ENCODE results near the gene GRM7. TPM values are rescaled to one million over a fixed set of nuclear protein-coding genes. Genes with fewer than 3 reads are reported as not detected.

Gene GRM7
- total RNA-seq, 2 donors from 2014 or later = not detected

- no peak for ATAC-seq (replicated peaks)
- Mint-ChIP-seq H3K4me3 (no peak overlapping the region), H3K27me3 (no peaks in the 10 kb centered on the region), H3K36me3 (ENCODE audit: low read depth) (no peaks in the 10 kb centered on the region), H3K27ac (no peak overlapping the region), H3K9me3 (peaks cover 8% of the 10 kb centered on the region), H3K4me1 (no peaks in the 10 kb centered on the region)
Observed at GRCh38 chr3:7651274-7651673, 790.4 kb downstream of the GRM7 start.

DNA sequence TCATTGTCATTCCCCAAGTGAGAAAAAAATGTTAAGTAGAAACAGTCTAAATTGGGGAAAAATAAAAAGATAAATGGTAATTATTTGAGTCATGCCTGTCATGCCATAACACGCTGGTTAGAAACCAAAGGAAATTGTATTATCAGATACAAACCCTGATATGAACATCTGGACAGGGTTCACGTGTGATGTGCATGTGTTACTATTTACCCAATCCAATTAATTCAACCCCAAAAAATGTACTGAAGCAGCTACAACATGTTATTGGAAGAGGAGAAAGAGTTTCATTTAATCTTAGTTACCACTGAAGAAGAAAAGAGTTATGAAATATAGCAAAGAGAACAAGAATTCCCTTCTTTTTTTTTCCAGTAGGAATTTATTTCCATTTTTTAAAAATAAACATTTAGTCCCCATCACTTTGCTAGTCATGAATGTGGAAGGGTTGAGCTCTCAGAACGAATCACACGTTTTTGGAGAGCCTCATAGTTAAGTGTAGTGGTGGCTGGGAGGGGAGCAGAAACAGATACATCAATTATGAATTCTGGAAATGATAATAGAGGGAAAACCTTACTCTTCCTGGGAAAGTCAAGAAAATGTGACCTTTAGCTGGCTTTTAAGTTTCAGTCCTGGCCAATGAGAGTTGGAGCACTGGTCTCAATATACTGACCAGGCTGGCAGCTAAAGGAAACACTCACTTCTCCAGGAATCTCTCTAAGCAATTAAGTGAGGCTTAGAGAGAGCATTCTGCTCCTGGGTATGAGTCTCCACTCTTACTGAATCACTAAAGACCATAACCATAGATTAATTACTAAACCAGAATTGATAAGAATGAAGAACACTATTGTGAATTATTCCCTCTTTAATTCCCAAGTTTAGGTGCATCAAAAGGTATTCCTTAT is 796.5 kb downstream of the GRM7 start:
- no peak for ATAC-seq (replicated peaks)
- no peaks in the 10 kb centered on the region for H3K36me3 Mint-ChIP-seq (ENCODE audit: low read depth)
- no peaks in the 10 kb centered on the region for H3K4me1 Mint-ChIP-seq
- H3K27ac Mint-ChIP-seq = no peak overlapping the region
- H3K27me3 Mint-ChIP-seq = no peaks in the 10 kb centered on the region
- H3K4me3 Mint-ChIP-seq = no peak overlapping the region
- H3K9me3 Mint-ChIP-seq = no peaks in the 10 kb centered on the region

DNA sequence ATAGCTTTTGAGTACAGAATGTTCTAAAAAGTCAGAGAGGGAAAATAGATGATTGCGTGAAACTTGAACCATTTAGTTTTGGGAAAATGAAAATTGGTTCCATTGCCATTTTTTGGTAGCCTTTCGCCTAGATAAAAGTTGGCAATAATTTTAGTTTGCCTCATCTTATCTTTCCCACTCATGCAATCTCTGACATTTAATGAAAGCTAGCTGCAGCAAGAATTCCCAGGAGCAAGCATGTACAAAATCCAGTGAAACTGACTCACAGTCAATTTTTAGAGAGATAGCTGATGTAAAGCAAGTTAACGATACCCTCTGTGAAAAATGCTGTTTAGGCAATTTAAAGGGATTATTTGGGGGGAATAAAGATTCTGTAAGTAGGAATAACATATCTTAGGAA is 797.4 kb downstream of the GRM7 start:
- Mint-ChIP-seq H3K27ac (no peak overlapping the region), H3K9me3 (no peaks in the 10 kb centered on the region), H3K4me3 (no peak overlapping the region), H3K36me3 (ENCODE audit: low read depth) (no peaks in the 10 kb centered on the region), H3K4me1 (no peaks in the 10 kb centered on the region), H3K27me3 (no peaks in the 10 kb centered on the region)
- no peak for ATAC-seq (replicated peaks)

- Mint-ChIP-seq H3K9me3 (no peaks in the 10 kb centered on the region), H3K36me3 (ENCODE audit: low read depth) (no peaks in the 10 kb centered on the region), H3K4me1 (no peaks in the 10 kb centered on the region), H3K27me3 (no peaks in the 10 kb centered on the region), H3K27ac (no peak overlapping the region), H3K4me3 (no peak overlapping the region)
- ATAC-seq (replicated peaks) = no peak
Observed at GRCh38 chr3:7659079-7659478, 798.2 kb downstream of the GRM7 start.

DNA sequence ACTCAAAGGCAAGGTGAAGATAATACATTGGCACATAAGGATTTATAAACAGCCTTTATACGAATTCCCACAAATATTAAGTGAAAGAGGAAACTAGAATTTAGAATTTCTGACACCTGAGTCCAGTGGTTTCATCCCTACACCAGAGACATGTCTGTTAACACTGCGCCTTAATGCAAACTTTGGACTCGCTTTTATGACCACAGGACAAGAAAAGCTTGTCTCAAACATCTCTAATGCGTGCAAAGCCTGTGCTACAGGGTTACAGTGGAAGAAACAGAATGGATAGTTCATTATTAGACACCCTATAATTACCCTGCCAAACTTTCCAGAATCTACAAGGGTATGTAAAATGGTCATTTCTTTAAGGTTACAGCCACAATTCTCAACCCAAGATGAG is 802.9 kb downstream of the GRM7 start:
- Mint-ChIP-seq H3K27ac (no peak overlapping the region), H3K4me3 (no peak overlapping the region), H3K36me3 (ENCODE audit: low read depth) (no peaks in the 10 kb centered on the region), H3K27me3 (no peaks in the 10 kb centered on the region), H3K9me3 (no peaks in the 10 kb centered on the region), H3K4me1 (no peaks in the 10 kb centered on the region)
- no peak for ATAC-seq (replicated peaks)

GRCh38 chr3:7667774-7668173 is 806.9 kb downstream of the GRM7 start:
- H3K9me3 Mint-ChIP-seq = no peaks in the 10 kb centered on the region
- no peak for ATAC-seq (replicated peaks)
- no peak overlapping the region for H3K27ac Mint-ChIP-seq
- no peaks in the 10 kb centered on the region for H3K36me3 Mint-ChIP-seq (ENCODE audit: low read depth)
- H3K4me1 Mint-ChIP-seq = no peaks in the 10 kb centered on the region
- no peaks in the 10 kb centered on the region for H3K27me3 Mint-ChIP-seq
- no peak overlapping the region for H3K4me3 Mint-ChIP-seq

DNA sequence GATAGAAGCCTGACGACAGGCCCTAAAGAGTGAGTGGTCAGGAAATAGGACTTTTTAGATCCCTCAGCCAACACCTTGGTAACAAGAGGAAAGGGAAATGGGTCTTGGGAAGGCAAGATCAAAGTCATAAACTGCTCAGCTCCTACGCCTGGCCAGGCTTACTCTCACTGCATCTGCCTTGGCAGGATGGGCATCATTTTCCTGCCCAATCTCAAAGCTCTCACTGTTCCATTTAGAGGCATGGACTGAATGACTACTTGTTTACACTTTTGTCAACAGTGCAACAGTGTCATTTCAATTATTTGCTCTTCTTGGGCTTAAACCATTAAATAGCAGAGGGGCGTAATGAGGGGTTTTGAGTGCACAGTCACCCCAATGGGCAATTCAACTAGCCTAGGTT is 808.7 kb downstream of the GRM7 start:
- Mint-ChIP-seq H3K4me3 (no peak overlapping the region), H3K4me1 (no peaks in the 10 kb centered on the region), H3K27ac (no peak overlapping the region), H3K27me3 (no peaks in the 10 kb centered on the region), H3K36me3 (ENCODE audit: low read depth) (no peaks in the 10 kb centered on the region), H3K9me3 (no peaks in the 10 kb centered on the region)
- no peak for ATAC-seq (replicated peaks)

GRCh38 chr3:7678521-7678920 is 817.6 kb downstream of the GRM7 start:
- H3K27me3 Mint-ChIP-seq = no peaks in the 10 kb centered on the region
- no peaks in the 10 kb centered on the region for H3K36me3 Mint-ChIP-seq (ENCODE audit: low read depth)
- H3K27ac Mint-ChIP-seq = no peak overlapping the region
- no peak overlapping the region for H3K4me3 Mint-ChIP-seq
- no peak for ATAC-seq (replicated peaks)
- no peaks in the 10 kb centered on the region for H3K9me3 Mint-ChIP-seq
- no peaks in the 10 kb centered on the region for H3K4me1 Mint-ChIP-seq

- ATAC-seq (replicated peaks) = no peak
- Mint-ChIP-seq H3K27me3 (no peaks in the 10 kb centered on the region), H3K9me3 (peaks cover 3% of the 10 kb centered on the region), H3K4me1 (no peaks in the 10 kb centered on the region), H3K36me3 (ENCODE audit: low read depth) (no peaks in the 10 kb centered on the region), H3K27ac (no peak overlapping the region), H3K4me3 (no peak overlapping the region)
Observed at GRCh38 chr3:7682822-7683229, 821.9 kb downstream of the GRM7 start.

DNA sequence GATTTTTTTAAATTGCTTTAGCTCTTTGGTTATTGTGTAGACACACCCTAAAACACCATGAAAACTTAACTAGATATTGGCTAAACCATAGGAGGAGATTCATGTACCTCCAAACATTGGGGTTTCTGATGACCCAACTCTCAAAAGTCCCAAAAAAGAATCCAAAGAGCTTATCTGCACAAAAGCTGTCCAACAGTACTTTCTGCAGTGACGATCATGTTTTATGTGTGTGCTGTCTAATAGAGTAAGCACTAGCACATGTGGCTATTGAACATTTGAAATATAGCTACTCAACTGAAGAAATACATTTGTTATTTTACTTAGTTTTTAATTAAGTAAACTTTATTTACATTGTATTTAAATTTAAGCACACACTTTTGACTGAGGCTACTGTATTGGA is 822.5 kb downstream of the GRM7 start:
- H3K9me3 Mint-ChIP-seq = peaks cover 3% of the 10 kb centered on the region
- H3K27ac Mint-ChIP-seq = no peak overlapping the region
- H3K27me3 Mint-ChIP-seq = no peaks in the 10 kb centered on the region
- no peaks in the 10 kb centered on the region for H3K4me1 Mint-ChIP-seq
- H3K36me3 Mint-ChIP-seq (ENCODE audit: low read depth) = no peaks in the 10 kb centered on the region
- H3K4me3 Mint-ChIP-seq = no peak overlapping the region
- no peak for ATAC-seq (replicated peaks)

- Mint-ChIP-seq H3K27ac (no peak overlapping the region), H3K36me3 (ENCODE audit: low read depth) (no peaks in the 10 kb centered on the region), H3K9me3 (peaks cover 3% of the 10 kb centered on the region), H3K4me1 (no peaks in the 10 kb centered on the region), H3K27me3 (no peaks in the 10 kb centered on the region), H3K4me3 (no peak overlapping the region)
- no peak for ATAC-seq (replicated peaks)
Observed at GRCh38 chr3:7684182-7684715, 823.3 kb downstream of the GRM7 start.

GRCh38 chr3:7687428-7688147 is 826.7 kb downstream of the GRM7 start:
- Mint-ChIP-seq H3K9me3 (peaks cover 3% of the 10 kb centered on the region), H3K36me3 (ENCODE audit: low read depth) (no peaks in the 10 kb centered on the region), H3K4me1 (no peaks in the 10 kb centered on the region), H3K4me3 (no peak overlapping the region), H3K27ac (no peak overlapping the region), H3K27me3 (no peaks in the 10 kb centered on the region)
- ATAC-seq (replicated peaks) = no peak

DNA sequence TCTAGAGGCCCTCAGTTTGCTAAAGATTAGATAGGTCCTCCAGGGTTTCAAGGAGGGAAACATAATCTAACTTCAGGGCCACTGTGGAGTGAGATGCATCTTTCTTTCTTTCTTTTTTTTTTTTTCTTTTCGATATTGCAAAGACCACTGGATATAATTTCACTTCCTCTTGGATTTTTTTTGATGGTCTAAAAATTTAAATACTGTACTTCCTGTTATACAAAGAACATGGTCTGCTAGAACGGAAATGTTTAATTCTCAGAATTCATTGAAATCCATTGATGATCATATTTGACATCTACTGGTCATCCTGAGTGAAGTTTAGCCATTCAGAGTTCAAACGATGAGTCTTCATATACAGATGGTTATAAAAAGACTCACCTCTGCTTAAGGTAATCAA is 832.0 kb downstream of the GRM7 start:
- Mint-ChIP-seq H3K4me1 (no peaks in the 10 kb centered on the region), H3K27me3 (no peaks in the 10 kb centered on the region), H3K9me3 (peaks cover under 1% of the 10 kb centered on the region), H3K36me3 (ENCODE audit: low read depth) (no peaks in the 10 kb centered on the region), H3K4me3 (no peak overlapping the region), H3K27ac (no peak overlapping the region)
- ATAC-seq (replicated peaks) = no peak

DNA sequence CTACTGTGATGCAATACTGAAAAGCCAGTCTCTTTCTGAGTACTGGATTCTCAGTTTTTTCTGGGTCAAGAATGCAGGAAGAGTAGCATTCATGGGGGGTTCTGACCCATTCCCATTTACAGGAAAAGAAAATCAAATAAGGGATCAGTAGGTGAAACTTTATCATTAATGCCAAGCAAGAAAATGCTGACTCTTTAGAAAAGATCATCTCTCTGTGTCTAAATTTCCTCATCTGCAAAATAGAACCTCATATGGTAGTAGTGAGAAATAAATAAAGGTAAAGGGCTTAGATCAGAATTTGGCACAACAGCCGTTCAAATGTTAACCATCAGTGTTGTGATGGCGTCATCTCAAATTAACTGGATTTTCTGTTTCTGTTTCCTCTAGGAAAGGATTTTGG is 833.1 kb downstream of the GRM7 start:
- ATAC-seq (replicated peaks) = no peak
- Mint-ChIP-seq H3K4me1 (no peaks in the 10 kb centered on the region), H3K36me3 (ENCODE audit: low read depth) (no peaks in the 10 kb centered on the region), H3K4me3 (no peak overlapping the region), H3K27ac (no peak overlapping the region), H3K27me3 (no peaks in the 10 kb centered on the region), H3K9me3 (no peaks in the 10 kb centered on the region)

GRCh38 chr3:7695049-7695448 is 834.1 kb downstream of the GRM7 start:
- Mint-ChIP-seq H3K27ac (no peak overlapping the region), H3K27me3 (no peaks in the 10 kb centered on the region), H3K4me1 (no peaks in the 10 kb centered on the region), H3K36me3 (ENCODE audit: low read depth) (no peaks in the 10 kb centered on the region), H3K9me3 (no peaks in the 10 kb centered on the region), H3K4me3 (no peak overlapping the region)
- ATAC-seq (replicated peaks) = no peak

Data from activated T-helper 17 cell treated with anti-CD3 and anti-CD28 coated beads, Interleukin-2, amount 50 U/mL, for 72 hours (primary cell).